GM21381 (cell line): ENCODE data around the gene SEL1L.
"Not testable (repeated sequence)": the region's sequence is repeated elsewhere in the genome, so short reads cannot be mapped to it uniquely, and the experiment has no call there.

Source experiments
- ATAC-seq: cut with Tn5 transposase; IDR thresholded peaks from one replicate; pipeline ENCODE4 v1.9.1; 2021; ENCODE audit warnings: mild to moderate bottlenecking, moderate library complexity; ENCODE audit not compliant: unreplicated experiment

SEL1L gene

GRCh38 chr14:81449114-81449513 lies 84.5 kb downstream of the SEL1L start:
- no peak for ATAC-seq

DNA sequence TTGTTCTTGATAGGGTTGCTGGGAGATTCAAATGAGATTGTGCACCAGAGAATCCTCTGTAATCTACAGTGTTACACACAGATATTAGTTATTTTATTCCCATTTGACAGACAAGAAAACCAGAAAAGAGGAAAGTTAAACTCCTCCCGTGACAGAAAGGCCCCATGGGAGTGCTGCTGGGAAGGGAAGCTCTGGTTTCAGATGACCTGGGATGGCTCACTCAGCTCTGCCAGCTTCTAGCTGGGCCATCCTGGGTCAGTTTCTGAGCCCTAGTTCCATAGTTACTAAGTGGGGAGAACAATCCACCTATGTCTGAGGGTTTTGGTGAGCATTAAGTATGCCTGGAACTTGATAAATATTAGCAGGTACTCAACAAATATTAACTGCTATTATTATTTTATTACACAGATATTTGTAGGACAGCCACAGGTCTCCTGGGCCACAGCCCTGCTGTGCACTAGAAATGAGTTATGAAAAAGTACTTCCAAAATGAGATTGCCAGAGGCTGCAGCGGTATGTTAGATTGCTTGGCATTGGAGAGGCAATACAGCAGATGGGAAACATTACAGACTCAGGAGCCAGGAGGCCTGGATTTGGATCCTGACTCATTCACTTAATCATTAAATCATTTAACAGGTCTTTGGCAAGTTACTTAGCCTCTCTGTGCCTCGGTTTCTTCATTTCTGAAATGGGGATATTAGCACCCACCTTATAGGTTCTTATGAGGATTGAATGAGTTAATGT lies 86.5 kb downstream of the SEL1L start:
- no peak for ATAC-seq

DNA sequence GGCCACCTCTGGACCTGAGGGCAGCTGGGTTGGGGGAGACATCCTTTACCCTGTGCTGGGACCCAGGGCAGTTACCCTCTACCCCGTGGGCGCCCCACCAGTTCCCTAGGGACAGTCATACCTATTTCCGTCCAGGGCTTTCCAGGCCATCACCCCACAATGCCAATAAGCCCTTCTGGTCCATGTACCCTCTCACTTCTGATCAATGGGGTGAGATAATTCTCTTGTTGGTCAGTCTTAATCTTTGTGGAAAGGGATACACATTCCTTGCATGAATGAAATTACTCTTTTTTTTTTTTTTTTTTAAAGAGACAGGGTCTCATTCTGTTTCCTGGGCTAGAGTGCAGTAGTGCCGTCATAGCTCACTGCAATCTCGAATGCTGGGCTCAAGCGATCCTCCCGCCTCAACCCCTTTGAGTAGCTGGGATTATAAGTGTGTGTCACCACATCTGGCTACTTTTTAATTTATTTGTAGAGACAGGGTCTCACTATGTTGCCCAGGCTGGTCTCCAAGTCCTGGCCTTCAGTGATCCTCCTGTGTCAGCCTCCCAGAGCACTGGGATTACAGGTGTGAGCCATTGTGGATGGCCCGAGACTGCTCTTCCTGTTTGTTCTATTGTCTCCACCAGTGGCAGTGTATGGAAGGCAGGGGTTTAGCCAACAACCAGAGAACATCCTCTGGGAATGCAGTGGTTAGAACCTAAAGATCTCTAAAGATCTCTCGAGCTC lies 87.2 kb downstream of the SEL1L start:
- ATAC-seq: no peak

- ATAC-seq: no peak
These were observed 92.0 kb downstream of the SEL1L start for GRCh38 chr14:81441626-81442134.

- no peak for ATAC-seq
These were observed 93.6 kb downstream of the SEL1L start for GRCh38 chr14:81440041-81440440.

- no peak for ATAC-seq
These were observed 96.4 kb downstream of the SEL1L start for GRCh38 chr14:81437244-81437643.

DNA sequence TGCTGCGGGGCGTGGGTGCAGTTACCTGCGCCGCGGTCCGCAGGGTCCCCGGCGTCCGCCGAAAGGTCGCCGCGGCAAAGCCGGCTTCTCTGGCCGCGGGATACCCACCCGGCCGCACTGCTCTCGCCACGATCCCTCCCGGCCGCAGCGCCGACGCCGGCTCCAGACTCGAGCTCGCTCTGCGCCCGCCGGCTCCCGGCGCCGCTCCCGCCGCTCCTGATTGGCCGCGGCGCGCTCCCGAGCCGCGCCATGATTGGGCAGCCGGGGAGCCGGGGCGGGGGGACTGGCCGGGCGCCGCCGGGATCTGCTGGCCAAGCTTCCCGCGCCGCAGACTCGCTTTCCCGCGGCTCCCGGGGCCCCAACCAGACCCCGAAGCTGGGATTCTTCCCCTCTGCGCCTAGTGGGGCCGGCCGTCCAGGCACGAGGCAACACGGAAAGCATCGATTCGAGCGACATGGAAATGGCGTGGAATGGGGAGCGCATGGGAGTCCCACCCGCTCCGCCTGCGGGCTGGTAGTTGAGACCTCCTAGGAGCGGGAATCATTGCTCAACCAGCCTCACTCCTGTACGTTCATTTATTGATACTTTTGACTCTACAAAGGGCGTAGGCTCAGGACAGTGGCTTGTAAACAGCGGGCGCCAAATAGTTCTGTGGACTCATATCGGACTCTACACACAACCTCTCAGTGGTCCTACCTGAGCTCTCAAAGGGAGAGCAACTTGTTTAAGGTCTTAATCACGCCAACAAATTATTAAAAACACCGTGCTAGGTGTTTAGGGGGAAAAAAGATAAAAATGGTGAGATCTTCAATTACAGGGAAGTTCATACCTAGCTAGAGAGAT lies 97.1 kb downstream of the SEL1L start:
- ATAC-seq: peak; percentile 91

GRCh38 chr14:81435391-81436295 lies 98.0 kb downstream of the SEL1L start:
- ATAC-seq: peak; percentile 36

DNA sequence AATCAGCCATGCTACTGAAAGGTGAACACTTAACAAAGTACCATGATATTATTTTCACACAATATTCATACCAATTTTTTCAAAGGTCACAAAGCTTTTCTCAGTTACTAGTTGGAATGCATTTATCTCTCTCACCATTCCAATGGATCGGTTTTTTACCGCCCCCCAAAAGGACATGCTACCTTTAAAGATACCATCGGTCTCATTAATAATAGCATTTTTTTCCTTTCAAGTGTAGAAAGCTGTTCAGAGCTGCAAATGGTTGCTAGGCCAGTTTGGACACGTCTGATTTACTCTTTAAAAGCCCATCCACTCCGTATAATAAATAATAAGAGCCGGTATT lies 98.6 kb downstream of the SEL1L start:
- no peak for ATAC-seq

- ATAC-seq: no peak
These were observed 99.4 kb downstream of the SEL1L start for GRCh38 chr14:81434230-81434629.

GRCh38 chr14:81433378-81433777 lies 100.3 kb downstream of the SEL1L start:
- ATAC-seq: no peak

GRCh38 chr14:81432219-81432661 lies 101.4 kb downstream of the SEL1L start:
- ATAC-seq: no peak

- ATAC-seq: no peak
These were observed 103.4 kb downstream of the SEL1L start for GRCh38 chr14:81430235-81430634.

DNA sequence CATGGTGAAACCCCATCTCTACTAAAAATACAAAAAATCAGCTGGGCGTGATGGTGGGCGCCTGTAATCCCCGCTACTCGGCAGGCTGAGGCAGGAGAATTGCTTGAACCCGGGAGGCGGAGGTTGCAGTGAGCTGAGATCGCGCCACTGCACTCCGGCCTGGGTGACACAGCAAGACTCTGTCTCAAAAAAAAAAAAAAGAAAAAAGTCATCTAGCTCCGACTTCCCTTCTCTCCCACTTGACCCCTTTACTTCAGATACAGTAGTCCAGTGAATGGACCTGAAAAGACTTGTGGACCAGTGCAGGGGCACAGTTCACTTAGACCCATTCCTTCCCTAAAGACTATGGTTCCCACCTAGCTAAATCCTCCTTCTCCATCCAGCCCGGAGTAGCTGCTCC lies 103.9 kb downstream of the SEL1L start:
- ATAC-seq: not testable (repeated sequence)

DNA sequence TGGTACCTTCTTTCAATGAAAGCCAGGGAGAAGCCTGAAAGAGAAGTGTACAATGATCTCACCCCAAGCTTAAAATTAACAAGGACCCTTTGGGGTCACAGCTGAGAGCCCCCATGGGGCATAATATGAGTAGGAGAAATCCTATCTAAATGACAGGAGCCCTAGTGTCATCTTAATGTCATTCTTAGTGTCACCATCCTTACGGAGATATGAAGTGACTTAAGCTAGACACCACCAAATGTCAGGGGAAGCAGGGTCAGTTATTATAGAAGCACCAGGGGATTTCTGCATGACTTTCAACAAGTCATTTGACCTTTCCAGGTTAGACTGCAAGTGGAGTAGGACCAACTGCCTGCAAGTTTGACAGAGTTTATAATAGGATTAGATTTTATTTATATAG lies 104.6 kb downstream of the SEL1L start:
- ATAC-seq: no peak

GRCh38 chr14:81427348-81428058 lies 106.2 kb downstream of the SEL1L start:
- ATAC-seq: no peak

GRCh38 chr14:81423504-81423903 lies 110.1 kb downstream of the SEL1L start:
- ATAC-seq: no peak
